Lower lobe of right lung (tissue), 2 donors: ENCODE results near the gene PARVA. TPM values are rescaled to one million over a fixed set of nuclear protein-coding genes. Genes with fewer than 3 reads are reported as not detected.

Experiments used
- ATAC-seq, 2 donors: fragments of 200-7000 bp; cut with Tn5 transposase; one replicate each; pipeline ENCODE4 v1.9.1; 2020 to 2022; ENCODE audit warnings: mild to moderate bottlenecking in 2 of 2, moderate library complexity in 2 of 2
- DNase-seq: peaks from one replicate; pipeline ENCODE4 v3.0.0-alpha.2; 2020
- H3K27ac ChIP-seq: fragments of 200-600 bp; one replicate; pipeline ENCODE4 v1.8.0; 2022
- H3K27me3 ChIP-seq: fragments of 200-600 bp; one replicate; pipeline ENCODE4 v1.8.0; 2022; ENCODE audit warnings: low read depth
- H3K36me3 ChIP-seq: fragments of 200-600 bp; one replicate; pipeline ENCODE4 v1.8.0; 2022; ENCODE audit warnings: mild to moderate bottlenecking
- H3K4me1 ChIP-seq: fragments of 200-600 bp; one replicate; pipeline ENCODE4 v1.8.0; 2022
- H3K4me3 ChIP-seq: fragments of 200-600 bp; one replicate; pipeline ENCODE4 v1.8.0; 2022; ENCODE audit warnings: mild to moderate bottlenecking
- H3K9me3 ChIP-seq: fragments of 200-600 bp; one replicate; pipeline ENCODE4 v1.8.0; 2022
- intact Hi-C: fragments of 100-400 bp; cut with DNase I; formaldehyde crosslinking; loops from one replicate; pipeline ENCODE4 v1.11.0; 2022
- total RNA-seq: library from RNA; stranded (reverse); fragmentation: NEBNext Ultra II Directional; extraction: Animal tissue kit (Norgen Biotek cat#: 25700); gene quantifications from one replicate; pipeline ENCODE4 v1.2.1, GENCODE V29; 2021
- TF ChIP-seq, protein P1 (sequence below): fragments of 200-600 bp; IDR thresholded peaks from one replicate; pipeline ENCODE4 v1.8.0; 2022; ENCODE audit warnings: antibody characterized with exemption, mild to moderate bottlenecking
- donor health status: DM: no; HTN: yes; CAD: no; lungs with severe emphysema.

The PARVA gene
- total RNA-seq, 1 donor from 2014 or later, result 58.3 TPM

DNA sequence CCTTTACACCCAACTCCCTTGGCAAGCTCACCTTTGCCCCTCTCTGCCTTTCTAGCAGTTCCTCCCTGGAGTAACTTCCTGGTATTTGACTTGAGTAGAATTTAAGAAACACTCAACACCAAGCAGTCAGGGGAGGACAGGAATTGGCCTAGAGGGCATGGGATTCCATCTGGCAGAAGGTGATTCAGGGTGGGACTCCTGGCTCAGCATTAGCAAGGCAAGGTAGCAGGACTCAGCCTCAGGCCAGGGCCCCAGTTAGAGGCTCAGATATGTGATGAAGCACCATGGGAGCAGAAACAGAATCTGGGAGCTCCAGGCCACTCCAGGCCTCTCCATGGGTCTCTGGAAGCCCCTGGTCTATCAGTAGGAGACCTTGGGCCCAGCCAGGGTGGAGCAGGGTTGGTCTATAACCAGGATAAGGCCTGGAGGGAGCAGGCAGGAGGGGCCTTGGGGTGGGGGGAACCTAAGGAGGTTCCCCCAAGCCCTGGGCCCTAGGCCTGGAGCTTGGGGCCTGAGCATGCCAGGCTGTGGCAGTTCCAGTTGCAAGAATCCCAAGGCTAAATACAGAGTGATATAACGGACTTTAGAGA is 148.2 kb downstream of the PARVA start:
- Histone ChIP-seq H3K36me3 (peaks cover 20% of the 10 kb centered on the region), H3K4me3 (no peak overlapping the region), H3K27me3 (no peaks in the 10 kb centered on the region), H3K27ac (no peak overlapping the region), H3K9me3 (no peaks in the 10 kb centered on the region), H3K4me1 (peaks cover 12% of the 10 kb centered on the region)
- ATAC-seq, result no peak
- TF ChIP-seq, protein P1, sequence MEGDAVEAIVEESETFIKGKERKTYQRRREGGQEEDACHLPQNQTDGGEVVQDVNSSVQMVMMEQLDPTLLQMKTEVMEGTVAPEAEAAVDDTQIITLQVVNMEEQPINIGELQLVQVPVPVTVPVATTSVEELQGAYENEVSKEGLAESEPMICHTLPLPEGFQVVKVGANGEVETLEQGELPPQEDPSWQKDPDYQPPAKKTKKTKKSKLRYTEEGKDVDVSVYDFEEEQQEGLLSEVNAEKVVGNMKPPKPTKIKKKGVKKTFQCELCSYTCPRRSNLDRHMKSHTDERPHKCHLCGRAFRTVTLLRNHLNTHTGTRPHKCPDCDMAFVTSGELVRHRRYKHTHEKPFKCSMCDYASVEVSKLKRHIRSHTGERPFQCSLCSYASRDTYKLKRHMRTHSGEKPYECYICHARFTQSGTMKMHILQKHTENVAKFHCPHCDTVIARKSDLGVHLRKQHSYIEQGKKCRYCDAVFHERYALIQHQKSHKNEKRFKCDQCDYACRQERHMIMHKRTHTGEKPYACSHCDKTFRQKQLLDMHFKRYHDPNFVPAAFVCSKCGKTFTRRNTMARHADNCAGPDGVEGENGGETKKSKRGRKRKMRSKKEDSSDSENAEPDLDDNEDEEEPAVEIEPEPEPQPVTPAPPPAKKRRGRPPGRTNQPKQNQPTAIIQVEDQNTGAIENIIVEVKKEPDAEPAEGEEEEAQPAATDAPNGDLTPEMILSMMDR, result no peak
- intact Hi-C loops, result no loop called here
- no peak for DNase-seq

DNA sequence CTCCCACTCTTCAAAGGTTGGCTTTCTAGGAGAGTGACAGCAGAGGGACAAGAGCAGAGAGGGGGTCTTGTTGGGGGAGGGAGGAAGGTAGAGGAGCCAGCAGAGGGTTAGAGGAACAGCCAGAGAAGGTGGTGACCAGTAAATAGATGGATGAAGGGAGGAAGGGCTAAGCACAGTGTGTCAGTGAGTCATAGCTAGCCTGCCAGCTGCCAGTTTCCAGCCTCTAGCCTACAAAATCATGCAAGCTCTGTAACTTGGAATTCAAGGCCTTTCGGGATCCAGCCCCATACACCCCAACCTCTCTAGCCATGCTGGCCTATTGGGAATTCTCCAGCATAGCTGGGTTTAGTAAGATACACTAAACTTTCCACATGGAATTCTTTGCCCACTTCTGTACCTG is 149.4 kb downstream of the PARVA start:
- H3K4me3 ChIP-seq, result no peak overlapping the region
- H3K36me3 ChIP-seq, result peaks cover 12% of the 10 kb centered on the region
- TF ChIP-seq, protein P1, result no peak
- H3K4me1 ChIP-seq, result peaks cover 12% of the 10 kb centered on the region
- no peaks in the 10 kb centered on the region for H3K27me3 ChIP-seq
- intact Hi-C loops, result no loop called here
- H3K27ac ChIP-seq, result no peak overlapping the region
- ATAC-seq (no peak), DNase-seq (no peak)
- no peaks in the 10 kb centered on the region for H3K9me3 ChIP-seq

DNA sequence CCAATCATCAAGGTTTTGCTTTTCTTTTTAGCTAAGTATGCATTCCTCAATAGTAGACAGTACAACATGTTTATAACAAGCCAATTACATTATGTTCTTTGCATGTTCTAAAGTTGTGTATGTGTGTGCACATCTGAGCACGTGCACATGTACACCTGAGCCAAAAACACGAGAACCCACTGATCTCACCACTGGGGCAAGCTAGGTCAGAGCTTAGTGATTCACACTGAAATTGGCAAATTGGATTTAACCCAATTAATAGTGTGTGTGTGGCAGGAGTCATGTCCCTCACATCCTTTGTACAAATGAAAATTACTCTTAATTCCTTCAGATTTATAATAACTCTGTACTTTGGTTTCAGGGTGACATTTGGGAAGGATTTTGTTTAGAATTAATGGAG is 151.1 kb downstream of the PARVA start:
- Histone ChIP-seq H3K4me1 (peaks cover 12% of the 10 kb centered on the region), H3K9me3 (no peaks in the 10 kb centered on the region), H3K27ac (no peak overlapping the region), H3K36me3 (peaks cover 12% of the 10 kb centered on the region), H3K4me3 (no peak overlapping the region), H3K27me3 (no peaks in the 10 kb centered on the region)
- ATAC-seq (no peak), DNase-seq (no peak)
- TF ChIP-seq, protein P1, result no peak
- intact Hi-C loops, result no loop called here

DNA sequence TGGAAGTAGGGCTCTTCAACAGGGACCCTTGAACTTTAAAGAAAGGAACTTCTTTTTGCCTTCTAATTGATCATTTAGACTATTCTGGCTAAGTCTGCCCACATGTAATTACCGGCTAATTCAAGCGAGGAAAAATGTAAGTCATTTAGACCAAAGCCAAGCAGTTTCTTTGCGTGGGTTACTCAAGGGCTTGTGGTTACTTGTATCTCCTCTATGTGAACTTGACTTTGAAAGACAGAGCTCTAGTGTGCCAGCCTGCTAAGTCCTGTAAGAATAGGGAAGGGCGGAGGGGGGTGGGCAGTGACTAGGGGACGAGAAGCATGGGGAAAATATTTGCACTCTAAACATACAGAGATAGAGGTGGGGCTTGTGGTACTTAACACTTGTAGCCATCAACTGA is 151.7 kb downstream of the PARVA start:
- peaks cover 12% of the 10 kb centered on the region for H3K36me3 ChIP-seq
- intact Hi-C loops, result no loop called here
- H3K27me3 ChIP-seq, result no peaks in the 10 kb centered on the region
- DNase-seq (no peak), ATAC-seq (peak in 1 of 2 donors; percentile 14)
- no peak overlapping the region for H3K27ac ChIP-seq
- peaks cover 12% of the 10 kb centered on the region for H3K4me1 ChIP-seq
- no peaks in the 10 kb centered on the region for H3K9me3 ChIP-seq
- TF ChIP-seq, protein P1, result no peak
- H3K4me3 ChIP-seq, result no peak overlapping the region

DNA sequence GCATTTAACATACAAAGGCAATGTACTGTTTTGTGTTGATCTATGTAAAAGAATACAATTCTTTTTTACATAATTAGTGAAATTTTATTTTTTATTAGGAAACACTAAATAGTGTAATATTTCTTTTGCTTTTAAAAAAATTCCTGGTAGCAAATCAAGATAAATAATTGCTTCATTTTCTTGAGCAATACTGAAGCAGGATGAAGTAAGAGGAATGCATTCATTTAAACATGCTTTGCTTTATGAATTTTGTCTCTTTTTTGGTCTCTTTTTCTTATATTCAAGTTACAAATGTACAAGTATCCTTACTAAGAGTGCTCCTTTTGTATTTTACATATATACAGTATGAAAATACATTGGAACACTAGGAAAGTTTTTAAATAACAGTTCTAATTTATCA is 152.4 kb downstream of the PARVA start:
- TF ChIP-seq, protein P1, result no peak
- Histone ChIP-seq H3K9me3 (no peaks in the 10 kb centered on the region), H3K4me3 (no peak overlapping the region), H3K27me3 (no peaks in the 10 kb centered on the region), H3K4me1 (peaks cover 12% of the 10 kb centered on the region), H3K36me3 (peaks cover 12% of the 10 kb centered on the region), H3K27ac (no peak overlapping the region)
- no peak for ATAC-seq
- intact Hi-C loops, result no loop called here
- no peak for DNase-seq
